ENCODE measurements around the gene ERAS.

- no peak for TF ChIP-seq POLR2A (IDR thresholded peaks at IDR 0.05)
- TF ChIP-seq CTCF (IDR thresholded peaks at IDR 0.05): no peak
Measured at GRCh38 chrX:48802905-48803200, 23.5 kb upstream of the ERAS start.
